GM12801 (cell line): ENCODE data around the gene PEX11B.

ENCODE experiments used
- CTCF ChIP-seq: IDR thresholded peaks from one replicate; pipeline ENCODE4 v1.5.1; 2011; ENCODE audit warnings: control low read depth; ENCODE audit not compliant: insufficient read length; ENCODE audit errors: extremely low read depth

Gene PEX11B

DNA sequence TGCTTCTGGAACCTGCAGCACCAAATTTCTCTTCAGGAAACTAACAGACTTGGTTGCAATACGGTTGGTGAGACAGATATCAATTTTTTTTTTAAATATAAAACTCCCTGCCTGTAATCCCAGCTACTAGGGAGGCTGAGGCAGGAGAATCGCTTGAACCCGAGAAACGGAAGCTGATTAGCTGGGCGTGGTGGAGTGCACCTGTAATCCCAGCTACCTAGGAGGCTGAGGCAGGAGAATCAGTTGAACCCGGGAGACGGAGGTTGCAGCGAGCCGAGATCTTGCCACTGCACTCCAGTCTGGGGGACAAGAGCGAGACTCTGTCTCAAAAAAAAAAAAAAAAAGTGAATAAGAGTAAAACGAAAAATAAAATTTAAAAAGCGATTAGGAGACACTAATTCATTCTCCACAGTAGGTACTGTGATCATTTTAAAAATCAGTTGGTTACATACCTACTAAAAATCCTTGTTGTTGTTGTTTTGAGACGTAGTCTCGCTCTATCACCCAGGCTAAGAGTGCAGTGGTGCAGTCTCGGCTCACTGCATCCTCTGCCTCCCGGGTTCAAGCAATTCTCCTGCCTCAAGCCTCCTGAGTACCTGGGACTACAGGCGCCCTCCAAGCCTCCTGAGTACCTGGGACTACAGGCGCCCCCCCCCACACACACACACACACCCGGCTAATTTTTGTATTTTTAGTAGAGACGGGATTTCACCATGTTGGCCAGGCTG, 9.6 kb upstream of the PEX11B start:
- no peak for TF ChIP-seq CTCF

- TF ChIP-seq CTCF, result no peak
Observed at GRCh38 chr1:145927063-145927886, 8.8 kb upstream of the PEX11B start, which contains the start of gene RBM8A. RBM8A (minus strand) TSS chr1:145927484; CDS start chr1:145927426, 58 bp downstream.

DNA sequence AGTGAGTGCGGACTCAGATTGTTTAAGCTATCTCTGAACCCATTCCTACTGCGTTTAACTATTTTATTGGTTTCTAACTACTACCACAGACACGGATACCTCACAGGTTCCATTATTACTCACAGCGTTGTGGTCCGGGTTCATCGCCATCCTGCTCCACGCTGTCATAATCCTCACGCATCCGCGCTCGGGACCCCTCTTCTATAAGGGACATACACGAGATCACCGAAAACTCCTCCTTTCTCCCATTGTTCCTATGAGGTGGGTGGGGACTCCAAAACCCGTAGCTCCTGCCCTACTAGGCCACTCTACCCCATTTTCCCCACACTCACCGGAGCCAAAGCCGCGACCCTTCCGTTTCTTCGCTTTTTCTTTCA, 8.2 kb upstream of the PEX11B start:
- TF ChIP-seq CTCF, result no peak

DNA sequence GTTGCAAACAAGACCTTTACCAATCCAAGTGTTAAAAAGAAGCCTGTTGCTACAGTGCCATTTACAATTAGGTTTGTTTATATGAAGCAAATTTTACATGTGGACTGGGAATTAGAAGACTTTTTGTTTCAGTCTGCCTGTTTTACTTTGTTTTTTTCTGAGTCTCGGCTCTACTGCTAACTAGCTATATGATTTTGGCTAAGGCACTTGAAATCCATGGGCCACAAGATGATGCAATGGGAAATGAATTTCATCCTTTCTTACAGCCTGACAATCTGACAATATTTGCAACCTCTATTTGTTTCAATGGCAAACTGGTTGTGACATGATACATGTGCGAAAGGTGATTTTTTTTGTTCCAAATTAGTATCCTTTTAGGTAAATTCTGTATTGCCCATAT, 3.7 kb upstream of the PEX11B start:
- no peak for TF ChIP-seq CTCF

DNA sequence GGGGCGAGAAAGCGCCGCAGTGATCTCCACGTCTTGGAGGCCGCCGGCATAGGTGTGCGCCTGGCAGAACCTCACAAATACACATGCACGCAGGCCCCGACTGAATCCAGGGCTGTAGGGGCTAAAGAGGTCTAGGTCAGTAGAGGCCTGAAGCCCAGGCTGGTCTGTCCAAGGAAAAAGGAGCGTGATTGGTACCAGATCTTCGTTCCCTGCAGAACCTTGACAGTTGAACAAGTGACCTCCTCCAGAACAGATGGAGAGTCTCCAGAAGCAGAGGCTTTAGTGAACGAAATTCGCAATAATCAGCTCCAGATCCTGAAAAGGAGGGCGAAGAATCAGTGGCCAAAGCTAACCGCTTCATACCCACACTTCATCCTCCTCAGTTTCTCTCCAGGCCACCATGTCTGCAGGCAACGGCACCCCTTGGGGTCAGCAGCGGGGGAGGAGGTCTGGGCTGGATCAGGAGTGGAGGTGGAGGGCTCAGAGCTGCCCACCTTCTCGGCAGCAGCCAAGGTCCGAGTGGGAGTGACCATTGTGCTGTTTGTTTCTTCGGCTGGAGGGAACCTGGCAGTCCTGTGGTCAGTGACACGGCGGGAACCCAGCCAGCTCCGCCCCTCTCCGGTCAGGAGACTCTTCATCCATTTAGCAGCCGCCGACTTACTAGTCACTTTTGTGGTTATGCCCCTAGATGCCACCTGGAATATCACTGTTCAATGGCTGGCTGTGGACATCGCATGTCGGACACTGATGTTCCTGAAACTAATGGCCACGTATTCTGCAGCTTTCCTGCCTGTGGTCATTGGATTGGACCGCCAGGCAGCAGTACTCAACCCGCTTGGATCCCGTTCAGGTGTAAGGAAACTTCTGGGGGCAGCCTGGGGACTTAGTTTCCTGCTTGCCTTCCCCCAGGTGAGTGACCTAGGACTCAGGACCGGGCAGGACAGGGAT, 749 bp upstream of the PEX11B start:
- no peak for TF ChIP-seq CTCF

DNA sequence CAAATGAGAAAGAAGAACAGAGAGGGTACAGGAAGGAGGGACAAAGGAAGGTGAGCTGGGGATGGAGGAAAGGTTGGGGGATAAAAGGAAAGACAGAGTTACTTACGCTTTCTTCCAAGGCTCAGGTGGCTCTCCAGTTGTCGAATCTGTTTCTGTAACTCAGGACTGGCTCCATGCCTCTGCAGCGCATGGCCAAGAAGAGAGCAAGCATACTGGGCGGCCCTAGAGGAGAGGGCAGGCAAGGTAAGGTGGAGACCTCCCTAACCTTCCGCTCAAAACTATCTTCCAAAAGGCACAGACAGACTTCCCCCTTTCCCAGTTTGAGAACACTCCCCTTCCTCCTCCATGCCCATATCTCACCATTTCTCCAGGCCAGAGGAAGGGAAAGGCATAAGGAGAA, 922 bp downstream of the PEX11B start:
- TF ChIP-seq CTCF, result no peak

DNA sequence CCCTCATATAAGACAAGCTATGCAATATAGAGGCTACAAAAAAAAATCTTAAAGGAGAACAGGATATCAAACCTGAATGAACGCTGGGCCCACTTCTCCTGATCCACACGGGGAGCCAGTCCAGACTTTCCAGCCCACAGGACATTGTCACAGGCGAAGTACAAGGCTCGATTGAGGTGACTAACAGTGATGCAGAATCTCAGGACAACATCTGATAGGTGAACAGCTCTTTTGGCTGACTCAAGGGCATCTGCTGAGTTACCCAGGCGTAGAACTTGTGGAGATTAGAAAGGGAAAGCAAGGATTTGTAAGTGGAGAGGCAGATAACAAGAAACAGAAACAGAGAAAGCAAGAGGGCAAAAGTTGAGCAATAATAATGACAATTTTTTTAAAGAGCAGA, 1.8 kb downstream of the PEX11B start:
- TF ChIP-seq CTCF, result no peak
